Smooth muscle cell of the brain vasculature (primary cell): Measurements from ENCODE around the gene TRIM25.
"Not testable (repeated sequence)": the region's sequence is repeated elsewhere in the genome, so short reads cannot be mapped to it uniquely, and the experiment has no call there.

Source experiments
- DNase-seq: peaks from one replicate; pipeline ENCODE4 v3.0.0-alpha.2; 2012; ENCODE audit warnings: low read depth, low spot score

The TRIM25 gene

GRCh38 chr17:56913867-56914580 lies at the start of gene TRIM25:
Gene TRIM25, minus strand, starts transcription at chr17:56914049. Its CDS starts 61 bp downstream, at chr17:56913988.
- DNase-seq, result peak; percentile 61

- DNase-seq, result peak; percentile 77
Measured at GRCh38 chr17:56960596-56961538, 47.0 kb upstream of the TRIM25 start, which contains the start of gene COIL. Gene COIL, minus strand, starts transcription at chr17:56961050. Its CDS starts 31 bp downstream, at chr17:56961019.

GRCh38 chr17:56956992-56957391 lies 43.1 kb upstream of the TRIM25 start:
- DNase-seq, result no peak

GRCh38 chr17:56949595-56949994 lies 35.7 kb upstream of the TRIM25 start:
- DNase-seq, result no peak

GRCh38 chr17:56948491-56948890 lies 34.6 kb upstream of the TRIM25 start:
- no peak for DNase-seq

- DNase-seq, result no peak
Measured at GRCh38 chr17:56947741-56948140, 33.9 kb upstream of the TRIM25 start.

- no peak for DNase-seq
Measured at GRCh38 chr17:56945938-56946505, 32.2 kb upstream of the TRIM25 start.

- DNase-seq, result no peak
Measured at GRCh38 chr17:56943505-56944125, 29.8 kb upstream of the TRIM25 start.

- no peak for DNase-seq
Measured at GRCh38 chr17:56939869-56940484, 26.1 kb upstream of the TRIM25 start.

GRCh38 chr17:56938206-56938605 lies 24.4 kb upstream of the TRIM25 start:
- DNase-seq, result not testable (repeated sequence)

- no peak for DNase-seq
Measured at GRCh38 chr17:56937687-56938086, 23.8 kb upstream of the TRIM25 start.

- no peak for DNase-seq
Measured at GRCh38 chr17:56936697-56937322, 23.0 kb upstream of the TRIM25 start.

GRCh38 chr17:56935461-56935860 lies 21.6 kb upstream of the TRIM25 start:
- no peak for DNase-seq

- no peak for DNase-seq
Measured at GRCh38 chr17:56934280-56934679, 20.4 kb upstream of the TRIM25 start.

- DNase-seq, result no peak
Measured at GRCh38 chr17:56933868-56934267, 20.0 kb upstream of the TRIM25 start.

- DNase-seq, result no peak
Measured at GRCh38 chr17:56933151-56933745, 19.4 kb upstream of the TRIM25 start.

GRCh38 chr17:56930739-56931337 lies 17.0 kb upstream of the TRIM25 start:
- no peak for DNase-seq

- DNase-seq, result no peak
Measured at GRCh38 chr17:56929362-56929969, 15.6 kb upstream of the TRIM25 start.

GRCh38 chr17:56928586-56928985 lies 14.7 kb upstream of the TRIM25 start:
- no peak for DNase-seq

GRCh38 chr17:56926704-56927103 lies 12.9 kb upstream of the TRIM25 start:
- DNase-seq, result no peak
